ENCODE data around the gene LAMTOR3. TPM values are rescaled to one million over a fixed set of nuclear protein-coding genes. Genes with fewer than 3 reads are reported as not detected.

LAMTOR3 gene
- total RNA-seq, 1 experiment from 2014 or later = 21.2 TPM

GRCh38 chr4:99893839-99894160, 427 bp downstream of the LAMTOR3 start (continued):
- TF ChIP-seq STAT6 (CRISPR knock-in tag; conservative IDR thresholded peaks at IDR 0.05; ENCODE audit: low read depth) (no peak), JAZF1 (CRISPR knock-in tag; IDR thresholded peaks at IDR 0.05) (no peak), IRF1 (CRISPR knock-in tag; IDR thresholded peaks at IDR 0.05) (no peak), IRF2 (CRISPR knock-in tag; IDR thresholded peaks at IDR 0.05; ENCODE audit: borderline replicate concordance, low read depth) (no peak), ETV6 (CRISPR knock-in tag; IDR thresholded peaks at IDR 0.05) (no peak), NFE2L1 (CRISPR knock-in tag; IDR thresholded peaks at IDR 0.05) (no peak), ATF1 (CRISPR knock-in tag; IDR thresholded peaks at IDR 0.05) (no peak), ZNF138 (CRISPR knock-in tag; conservative IDR thresholded peaks at IDR 0.05) (no peak)

GRCh38 chr4:99893029-99893428, 1.2 kb downstream of the LAMTOR3 start:
- Mint-ChIP-seq H3K27ac (0 out of 2 replicates have a peak overlapping the region, but pooled peaks have one; percentile 6), H3K4me1 (peaks cover 9% of the 10 kb centered on the region), H3K4me3 (peak overlapping the region; percentile 94), H3K36me3 (no peaks in the 10 kb centered on the region), H3K9me3 (no peaks in the 10 kb centered on the region), H3K27me3 (ENCODE audit: low read depth) (no peaks in the 10 kb centered on the region)
- ChIA-PET POLR2A (no interaction called here), CTCF (no interaction called here)
- DNase-seq (ENCODE audit: low spot score) = no peak
- ATAC-seq = no peak
- TF ChIP-seq ZBTB43 (CRISPR knock-in tag; IDR thresholded peaks at IDR 0.05) (no peak), NFATC4 (CRISPR knock-in tag; IDR thresholded peaks at IDR 0.05) (no peak), SMAD3 (CRISPR knock-in tag; IDR thresholded peaks at IDR 0.05; ENCODE audit: borderline replicate concordance) (no peak), PRRX2 (CRISPR knock-in tag; IDR thresholded peaks at IDR 0.05) (no peak), USF2 (CRISPR knock-in tag; IDR thresholded peaks at IDR 0.05) (no peak), ARID4B (CRISPR knock-in tag; IDR thresholded peaks at IDR 0.05; ENCODE audit: borderline replicate concordance) (no peak), SP1 (CRISPR knock-in tag; conservative IDR thresholded peaks at IDR 0.05) (no peak), TCF7 (CRISPR knock-in tag; IDR thresholded peaks at IDR 0.05; ENCODE audit: low read depth) (no peak), MLX (CRISPR knock-in tag; IDR thresholded peaks at IDR 0.05) (no peak), NR2C2 (CRISPR knock-in tag; IDR thresholded peaks at IDR 0.05) (no peak), RELA (CRISPR knock-in tag; IDR thresholded peaks at IDR 0.05; ENCODE audit: borderline replicate concordance) (no peak), AR (CRISPR knock-in tag; IDR thresholded peaks at IDR 0.05) (no peak), ZNF263 (CRISPR knock-in tag; IDR thresholded peaks at IDR 0.05; ENCODE audit: low read depth) (no peak)
